SJSA1 (cell line): ENCODE measurements around the gene LMF1. TPM values are rescaled to one million over a fixed set of nuclear protein-coding genes. Genes with fewer than 3 reads are reported as not detected.

Experiments
- DNase-seq, 2 experiments: peaks; one replicate each; pipeline ENCODE4 v3.0.0-alpha.2; 2015 to 2020; ENCODE audit warnings: low spot score in 2 of 2, low read depth in 1 of 2
- H3K27ac ChIP-seq: fragments of 250-450 bp; sonication (Bioruptor Pico); 2 replicates; pipeline ENCODE4 v1.5.1; 2020; ENCODE audit warnings: mild to moderate bottlenecking, moderate library complexity
- H3K27me3 ChIP-seq: fragments of 250-450 bp; sonication (Bioruptor Pico); replicated peaks from 2 replicates; pipeline ENCODE4 v1.5.1; 2020; ENCODE audit warnings: mild to moderate bottlenecking, moderate library complexity
- H3K36me3 ChIP-seq: fragments of 250-450 bp; sonication (Bioruptor Pico); 2 replicates; pipeline ENCODE4 v1.5.1; 2020; ENCODE audit warnings: mild to moderate bottlenecking
- H3K4me1 ChIP-seq: fragments of 250-450 bp; sonication (Bioruptor Pico); replicated peaks from 2 replicates; pipeline ENCODE4 v1.6.1; 2021; ENCODE audit warnings: mild to moderate bottlenecking
- H3K4me3 ChIP-seq: fragments of 250-450 bp; sonication (Bioruptor Pico); 2 replicates; pipeline ENCODE4 v1.5.1; 2020; ENCODE audit warnings: mild to moderate bottlenecking
- H3K9me3 ChIP-seq: fragments of 250-450 bp; sonication (Bioruptor Pico); replicated peaks from 2 replicates; pipeline ENCODE4 v1.5.1; 2020; ENCODE audit warnings: mild to moderate bottlenecking
- total RNA-seq: library from RNA; depleted of rRNA; stranded (reverse); fragments of >200 nt; shearing (Covaris generic); gene quantifications from 2 replicates; pipeline ENCODE4 v1.2.3, GENCODE V29; 2014

LMF1 gene
- total RNA-seq, 1 experiment from 2014 or later = 23.5 TPM

DNA sequence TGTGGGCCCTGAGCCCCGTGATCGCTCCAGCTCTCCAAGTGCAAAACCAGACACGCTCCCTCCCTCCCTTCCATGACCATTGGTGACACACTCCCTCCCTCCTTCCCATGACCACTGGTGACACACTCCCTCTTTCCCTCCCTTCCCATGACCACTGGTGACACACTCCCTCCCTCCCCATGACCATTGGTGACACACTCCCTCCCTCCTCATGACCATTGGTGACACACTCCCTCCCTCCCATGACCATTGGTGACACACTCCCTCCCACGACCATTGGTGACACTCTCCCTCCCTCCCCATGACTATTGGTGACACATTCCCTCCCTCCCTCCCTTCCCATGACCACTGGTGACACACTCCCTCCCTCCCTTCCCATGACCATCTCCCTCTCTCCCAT, 56.3 kb downstream of the LMF1 start:
- no peaks in the 10 kb centered on the region for H3K27me3 ChIP-seq

DNA sequence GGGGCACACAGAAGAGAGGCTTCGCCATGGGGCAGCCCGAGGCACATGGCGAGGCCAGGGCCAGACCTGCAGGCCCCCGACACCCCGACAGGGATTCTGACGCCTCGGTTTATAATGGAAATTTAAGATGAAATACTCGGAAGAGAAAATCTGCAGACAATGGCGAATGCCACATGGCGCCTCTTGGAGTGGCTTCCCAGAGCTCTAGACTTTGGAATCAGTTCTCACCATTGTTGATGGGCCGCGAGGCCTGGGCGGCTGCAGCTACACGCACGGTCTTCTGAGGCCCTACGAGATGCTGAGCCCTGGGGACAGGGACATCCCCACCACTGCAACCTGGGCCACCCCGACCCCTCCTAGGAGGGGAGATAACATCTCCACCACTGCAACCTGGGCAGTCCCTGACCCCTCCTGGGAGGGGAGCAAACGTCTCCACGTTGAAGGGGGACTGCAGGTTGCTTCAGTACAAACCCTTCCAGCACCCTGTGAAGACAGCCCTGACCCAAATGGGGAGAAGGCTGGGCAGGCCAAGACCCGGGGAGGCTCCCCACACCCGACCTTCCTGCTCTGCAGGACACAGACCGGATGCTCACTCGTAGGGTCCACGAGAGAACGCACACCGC, 56.9 kb downstream of the LMF1 start:
- no peaks in the 10 kb centered on the region for H3K36me3 ChIP-seq
- no peaks in the 10 kb centered on the region for H3K27me3 ChIP-seq
- no peak for DNase-seq
- no peak overlapping the region for H3K4me3 ChIP-seq
- H3K4me1 ChIP-seq = no peaks in the 10 kb centered on the region
- H3K9me3 ChIP-seq = no peaks in the 10 kb centered on the region; the same call in 1 of the 2 replicates
- H3K27ac ChIP-seq = no peak overlapping the region

More for the DNA sequence above, 56.3 kb downstream of the LMF1 start:
- H3K9me3 ChIP-seq = no peaks in the 10 kb centered on the region; the same call in 1 of the 2 replicates
- no peak overlapping the region for H3K27ac ChIP-seq
- H3K36me3 ChIP-seq = no peaks in the 10 kb centered on the region
- H3K4me1 ChIP-seq = no peaks in the 10 kb centered on the region
- no peak for DNase-seq
- H3K4me3 ChIP-seq = no peak overlapping the region

DNA sequence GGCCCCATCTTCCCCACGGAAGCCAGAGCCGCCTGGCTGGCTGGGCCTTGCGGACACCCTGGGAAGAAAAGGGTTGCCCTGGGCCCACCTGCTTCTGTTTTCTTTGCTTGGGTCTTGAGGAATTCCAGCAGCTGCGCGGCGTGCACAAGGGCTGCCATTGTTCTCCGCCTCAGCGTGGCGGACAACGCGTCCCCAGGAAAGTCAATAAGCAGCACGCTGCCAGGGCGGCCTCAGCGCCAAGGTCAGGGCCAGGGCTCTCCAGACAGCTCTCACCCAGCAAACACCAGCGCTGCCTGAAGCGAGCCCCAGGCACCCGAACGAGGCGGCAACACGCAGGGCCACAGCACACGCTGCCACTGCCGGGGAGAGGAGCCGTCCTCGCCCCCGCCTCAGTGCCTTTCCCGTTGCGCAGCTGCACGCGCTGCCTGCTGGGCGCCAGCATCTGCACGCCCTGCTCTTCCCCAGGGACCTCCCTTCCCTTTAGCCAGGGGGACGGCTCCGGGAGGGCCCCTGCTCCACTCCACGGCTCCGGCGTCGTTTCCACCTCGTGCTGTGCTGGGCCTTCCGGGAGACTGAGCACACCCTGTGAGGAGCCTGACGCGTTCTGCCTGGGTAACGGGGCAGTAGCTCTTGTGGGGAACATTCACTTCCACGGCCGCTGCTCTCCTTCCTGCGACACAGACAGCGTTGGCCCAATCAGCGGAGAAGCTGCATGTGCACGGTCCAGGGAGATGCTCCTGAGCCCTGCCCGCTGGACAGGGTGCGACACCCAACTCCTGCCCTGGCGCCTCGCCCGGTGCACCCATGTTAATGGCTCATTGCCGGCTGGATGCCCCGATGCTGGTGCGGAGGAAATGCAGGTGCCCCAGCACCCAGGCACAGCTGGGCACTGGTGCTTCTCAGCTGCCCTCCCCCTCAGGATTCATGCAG, 57.8 kb downstream of the LMF1 start:
- H3K27ac ChIP-seq = no peak overlapping the region
- no peaks in the 10 kb centered on the region for H3K27me3 ChIP-seq
- no peak for DNase-seq
- H3K4me1 ChIP-seq = no peaks in the 10 kb centered on the region
- no peak overlapping the region for H3K4me3 ChIP-seq
- no peaks in the 10 kb centered on the region; the same call in 1 of the 2 replicates for H3K9me3 ChIP-seq
- no peaks in the 10 kb centered on the region for H3K36me3 ChIP-seq

DNA sequence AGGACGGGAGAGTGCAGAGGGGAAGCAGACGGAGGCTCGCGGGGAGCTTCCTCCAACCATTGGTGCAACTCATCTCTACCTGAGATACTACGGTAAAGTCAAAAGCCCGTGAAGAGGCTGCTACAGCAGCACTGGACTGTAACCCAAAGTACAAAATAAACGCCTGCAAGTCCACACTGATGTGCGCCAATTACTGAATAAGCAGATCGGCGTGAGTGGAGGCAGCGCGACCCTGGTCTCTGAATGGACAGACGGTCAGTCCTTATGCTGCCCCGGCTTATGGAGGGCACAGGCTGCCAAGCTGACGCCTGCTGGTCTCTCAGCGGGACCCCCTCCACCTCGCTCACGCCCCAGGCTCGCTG, 58.5 kb downstream of the LMF1 start:
- Histone ChIP-seq H3K27ac (no peak overlapping the region), H3K27me3 (no peaks in the 10 kb centered on the region), H3K4me1 (no peaks in the 10 kb centered on the region), H3K36me3 (no peaks in the 10 kb centered on the region), H3K4me3 (no peak overlapping the region), H3K9me3 (no peaks in the 10 kb centered on the region; the same call in 1 of the 2 replicates)
- DNase-seq = no peak

DNA sequence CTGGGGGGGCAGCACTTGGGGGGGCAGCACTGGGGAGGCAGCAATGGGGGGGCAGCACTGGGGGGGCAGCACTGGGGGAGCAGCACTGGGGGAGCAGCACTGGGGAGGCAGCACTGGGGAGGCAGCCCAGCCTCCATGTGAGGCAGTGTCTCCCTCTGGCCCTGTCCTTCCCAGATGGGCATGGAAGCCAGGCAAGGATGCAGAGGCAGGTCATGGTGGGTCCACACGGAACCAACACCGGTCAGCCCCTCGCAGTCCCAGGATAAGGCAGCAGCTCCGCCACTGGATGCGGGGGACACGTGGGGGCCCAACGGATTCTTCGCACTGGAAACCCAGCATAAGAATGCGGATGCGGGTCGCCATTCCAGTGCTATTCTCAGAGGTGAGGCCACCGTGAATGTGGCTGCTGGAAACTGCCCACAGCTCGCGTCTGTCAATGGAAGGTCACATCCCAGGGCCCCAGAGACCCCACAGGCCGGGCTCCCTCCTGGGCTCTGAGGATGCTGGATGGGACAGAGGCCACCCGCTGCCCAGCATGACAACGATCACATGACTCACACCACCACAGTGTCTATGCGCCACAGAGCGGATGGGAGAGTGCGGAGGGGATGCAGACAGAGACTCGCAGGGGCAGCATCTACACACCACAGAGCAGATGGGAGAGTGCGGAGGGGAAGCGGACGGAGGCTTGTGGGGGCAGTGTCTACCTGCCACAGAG, 59.0 kb downstream of the LMF1 start:
- DNase-seq = no peak
- no peaks in the 10 kb centered on the region; the same call in 1 of the 2 replicates for H3K9me3 ChIP-seq

DNA sequence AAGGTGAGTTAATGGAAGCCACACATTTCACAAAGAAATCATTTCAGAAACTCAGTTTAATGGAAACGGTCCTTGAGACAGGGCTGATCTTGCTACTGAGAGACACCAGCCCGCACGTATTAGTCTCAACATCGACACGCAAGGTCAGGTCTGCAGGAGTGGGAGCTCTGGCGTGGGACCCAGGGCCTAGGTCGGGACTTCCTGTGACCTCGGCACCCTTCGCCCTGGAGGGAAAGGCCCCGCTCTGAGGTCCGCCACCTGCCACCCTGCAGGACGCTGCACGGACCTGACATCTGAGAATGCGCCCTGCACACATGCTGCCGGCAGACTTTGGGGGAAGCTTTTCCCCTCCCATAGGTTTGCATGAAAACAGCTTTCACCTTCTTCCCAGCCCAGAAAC, 59.7 kb downstream of the LMF1 start:
- Histone ChIP-seq H3K4me1 (no peaks in the 10 kb centered on the region), H3K4me3 (no peak overlapping the region), H3K27me3 (no peaks in the 10 kb centered on the region), H3K27ac (no peak overlapping the region), H3K9me3 (no peaks in the 10 kb centered on the region; the same call in 1 of the 2 replicates), H3K36me3 (no peaks in the 10 kb centered on the region)
- DNase-seq = no peak

More for the DNA sequence above, 59.0 kb downstream of the LMF1 start:
- Histone ChIP-seq H3K27ac (no peak overlapping the region), H3K36me3 (no peaks in the 10 kb centered on the region), H3K27me3 (no peaks in the 10 kb centered on the region), H3K4me1 (no peaks in the 10 kb centered on the region), H3K4me3 (no peak overlapping the region)

DNA sequence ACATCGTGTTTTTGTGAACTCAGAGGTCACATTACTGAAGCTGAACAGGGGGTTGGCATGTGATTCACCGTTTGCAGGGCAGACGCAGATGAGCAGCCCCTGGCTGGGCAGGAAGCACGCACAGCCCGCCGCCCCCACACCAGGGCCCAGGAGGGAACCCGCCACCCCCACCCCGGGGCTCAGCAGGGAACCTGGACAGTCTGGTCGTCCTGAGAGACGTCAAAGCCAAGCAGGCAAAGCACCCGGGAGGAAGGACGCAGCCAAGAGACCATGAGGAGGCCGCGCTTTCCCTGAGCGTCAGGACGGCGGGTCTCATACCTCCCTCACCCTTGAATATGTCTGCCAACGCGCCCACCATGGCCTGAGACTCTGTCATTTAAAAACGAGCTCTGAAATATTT, 60.6 kb downstream of the LMF1 start:
- Histone ChIP-seq H3K9me3 (no peaks in the 10 kb centered on the region; the same call in 1 of the 2 replicates), H3K36me3 (no peaks in the 10 kb centered on the region)
- DNase-seq = no peak

DNA sequence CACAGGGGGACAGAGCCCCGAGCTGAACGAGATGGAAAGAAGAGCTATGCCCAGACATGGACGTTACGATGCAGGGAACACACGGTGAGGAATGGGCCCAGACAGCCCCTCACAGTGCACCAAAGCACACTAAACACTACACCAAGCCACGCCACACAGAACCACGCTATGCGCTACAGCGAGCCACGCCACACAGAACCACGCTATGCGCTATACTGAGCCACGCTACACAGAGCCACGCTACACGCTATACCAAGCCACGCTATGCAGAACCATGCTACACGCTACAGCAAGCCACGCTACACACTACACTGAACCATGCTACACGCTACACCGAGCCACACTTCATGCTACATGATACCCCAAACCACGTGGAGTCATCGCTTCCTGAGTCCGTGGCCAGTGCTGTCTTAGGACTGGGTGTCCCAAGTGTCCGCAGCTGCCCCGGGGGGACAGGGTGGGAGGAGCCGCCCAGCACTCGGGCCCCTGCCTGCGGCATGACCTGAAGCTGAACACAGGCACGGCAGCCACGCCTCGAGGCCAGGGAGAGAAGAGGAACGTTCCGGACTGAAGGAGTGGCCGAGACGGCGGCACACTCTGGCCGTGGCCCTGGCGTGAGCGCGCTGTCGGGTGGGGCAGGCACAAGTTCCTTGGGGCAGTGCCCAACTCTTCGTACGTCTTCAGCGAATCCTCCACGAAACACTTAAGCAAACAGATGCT, 61.3 kb downstream of the LMF1 start:
- Histone ChIP-seq H3K36me3 (no peaks in the 10 kb centered on the region), H3K27ac (no peak overlapping the region), H3K27me3 (no peaks in the 10 kb centered on the region), H3K9me3 (no peaks in the 10 kb centered on the region; the same call in 1 of the 2 replicates), H3K4me3 (no peak overlapping the region), H3K4me1 (no peaks in the 10 kb centered on the region)
- no peak for DNase-seq

More for the DNA sequence above, 60.6 kb downstream of the LMF1 start:
- Histone ChIP-seq H3K27ac (no peak overlapping the region), H3K4me3 (no peak overlapping the region), H3K27me3 (no peaks in the 10 kb centered on the region), H3K4me1 (no peaks in the 10 kb centered on the region)

DNA sequence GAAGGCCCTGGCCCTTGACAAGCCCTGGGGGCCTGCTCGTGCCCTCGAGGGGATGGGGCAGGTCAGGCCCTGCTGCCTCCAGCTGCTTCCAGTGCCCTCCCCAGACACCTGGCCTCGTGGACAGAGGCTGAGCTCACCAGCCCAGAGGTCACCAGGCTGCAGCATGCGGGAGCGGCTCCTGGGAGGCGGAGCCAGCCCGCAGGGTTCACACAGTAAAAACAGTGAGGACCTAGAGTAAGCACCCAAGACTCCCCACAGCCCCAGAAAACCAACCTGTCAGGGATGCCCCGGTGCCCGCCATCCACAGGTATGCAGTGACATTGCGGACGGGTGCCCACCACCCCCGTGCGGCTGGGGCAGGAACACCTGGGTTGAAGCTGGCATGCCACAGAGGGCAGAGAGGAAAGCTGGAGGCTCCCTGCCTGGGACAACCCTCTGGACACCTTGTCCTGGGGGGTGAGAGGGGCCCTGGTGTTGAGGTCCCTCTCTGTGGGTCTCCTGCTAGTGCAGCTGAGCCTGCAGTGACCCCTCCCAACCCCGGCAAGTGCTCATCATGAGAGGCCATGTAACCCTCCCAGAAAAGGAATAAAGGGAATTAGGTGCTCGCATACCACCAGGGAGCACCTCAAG, 62.1 kb downstream of the LMF1 start:
- H3K4me3 ChIP-seq = no peak overlapping the region
- H3K27me3 ChIP-seq = no peaks in the 10 kb centered on the region
- no peak overlapping the region for H3K27ac ChIP-seq
- no peaks in the 10 kb centered on the region; the same call in 1 of the 2 replicates for H3K9me3 ChIP-seq
- H3K4me1 ChIP-seq = no peaks in the 10 kb centered on the region
- no peaks in the 10 kb centered on the region for H3K36me3 ChIP-seq
- no peak for DNase-seq

DNA sequence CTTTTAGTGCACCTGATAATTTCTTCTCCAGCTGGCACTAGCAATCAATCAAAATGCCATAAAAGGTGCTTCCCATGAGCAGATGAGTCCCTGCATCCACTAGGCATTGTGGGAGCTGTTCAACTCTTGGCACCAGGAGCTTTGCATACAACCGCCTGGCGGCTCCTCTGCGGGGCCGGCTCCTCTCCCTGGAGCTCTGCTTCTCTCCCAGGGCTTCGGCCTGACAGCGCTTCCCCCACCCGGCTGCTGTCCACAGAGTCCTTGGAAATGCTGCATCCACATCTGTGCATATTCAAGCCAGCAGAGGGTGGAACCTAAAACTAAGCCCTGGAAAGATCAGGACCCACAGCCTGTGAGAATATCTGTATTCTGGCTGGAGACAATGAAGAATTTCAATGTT, 62.9 kb downstream of the LMF1 start:
- H3K36me3 ChIP-seq = no peaks in the 10 kb centered on the region
- no peak overlapping the region for H3K27ac ChIP-seq
- H3K9me3 ChIP-seq = no peaks in the 10 kb centered on the region; the same call in 1 of the 2 replicates
- DNase-seq = no peak
- H3K4me1 ChIP-seq = no peaks in the 10 kb centered on the region
- H3K27me3 ChIP-seq = no peaks in the 10 kb centered on the region
- H3K4me3 ChIP-seq = no peak overlapping the region

DNA sequence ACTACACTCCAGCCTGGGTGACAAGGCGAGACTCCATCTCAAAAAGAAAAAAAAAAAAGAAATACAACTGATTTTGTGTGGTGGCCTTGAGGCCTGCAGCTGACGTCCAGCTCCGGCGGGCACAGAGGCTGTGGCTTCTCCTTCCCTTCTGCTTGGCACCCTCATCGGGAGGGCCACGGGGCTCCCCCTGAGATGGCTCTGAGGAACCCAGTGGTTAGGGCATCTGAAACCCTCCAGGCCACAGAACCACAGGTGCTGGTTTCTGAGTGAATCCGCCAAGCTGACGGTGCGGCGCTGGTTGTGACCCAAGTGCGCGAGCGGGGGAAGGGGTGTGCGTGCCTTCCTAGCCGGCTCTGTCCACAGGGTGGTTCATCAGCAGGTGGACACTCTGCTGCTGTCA, 63.4 kb downstream of the LMF1 start:
- no peaks in the 10 kb centered on the region; the same call in 1 of the 2 replicates for H3K9me3 ChIP-seq
- no peaks in the 10 kb centered on the region for H3K4me1 ChIP-seq
- H3K36me3 ChIP-seq = no peaks in the 10 kb centered on the region
- H3K27me3 ChIP-seq = no peaks in the 10 kb centered on the region
- no peak overlapping the region for H3K4me3 ChIP-seq
- DNase-seq = no peak
- H3K27ac ChIP-seq = no peak overlapping the region

DNA sequence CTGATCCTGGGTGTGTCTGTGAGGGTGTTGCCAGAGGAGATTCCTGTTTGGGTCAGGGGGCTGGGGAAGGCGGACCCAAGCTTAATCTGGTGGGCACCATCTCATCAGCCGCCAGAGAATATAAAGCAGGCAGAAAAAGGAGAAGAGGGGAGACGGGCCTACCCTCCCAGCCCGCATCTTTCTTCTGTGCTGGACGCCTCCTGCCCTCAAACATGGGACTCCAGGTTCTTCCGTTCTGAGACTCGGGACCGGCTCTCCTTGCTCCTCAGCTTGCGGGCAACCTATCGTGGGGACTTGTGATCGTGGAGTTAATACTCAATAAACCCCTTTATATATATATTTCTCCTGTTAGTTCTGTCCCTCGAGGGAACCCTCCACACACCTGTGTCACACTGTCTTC, 64.5 kb downstream of the LMF1 start:
- Histone ChIP-seq H3K27me3 (no peaks in the 10 kb centered on the region), H3K4me1 (no peaks in the 10 kb centered on the region), H3K4me3 (no peak overlapping the region), H3K9me3 (no peaks in the 10 kb centered on the region; the same call in 1 of the 2 replicates), H3K36me3 (no peaks in the 10 kb centered on the region), H3K27ac (no peak overlapping the region)
- no peak for DNase-seq
